DOHH2 (cell line): ENCODE measurements around the gene ICA1L.

Experiments used
- H3F3A ChIP-seq: fragments of 200-600 bp; sonication (generic), shearing (Covaris generic); 2 replicates; pipeline ENCODE4 v1.6.0; 2016; ENCODE audit warnings: antibody characterized with exemption, mild to moderate bottlenecking; ENCODE audit not compliant: control insufficient read depth, insufficient read depth
- H3K27ac ChIP-seq: fragments of 200-600 bp; sonication (generic); 2 replicates; pipeline ENCODE4 v1.5.1; 2014; ENCODE audit warnings: low read depth, mild to moderate bottlenecking, low read length, moderate library complexity
- H3K27me3 ChIP-seq: fragments of 200-600 bp; sonication (generic); 2 replicates; pipeline ENCODE4 v1.6.1; 2014; ENCODE audit warnings: mild to moderate bottlenecking, low read length, mixed read lengths; ENCODE audit not compliant: control insufficient read depth
- H3K36me3 ChIP-seq: fragments of 200-600 bp; sonication (generic); 2 replicates; pipeline ENCODE4 v1.6.1; 2014; ENCODE audit warnings: mild to moderate bottlenecking, low read length, moderate library complexity, mixed read lengths; ENCODE audit not compliant: control insufficient read depth
- H3K4me1 ChIP-seq: fragments of 200-600 bp; sonication (generic); 2 replicates; pipeline ENCODE4 v1.6.1; 2014; ENCODE audit warnings: mild to moderate bottlenecking, low read length, mixed read lengths; ENCODE audit not compliant: control insufficient read depth
- H3K4me2 ChIP-seq: fragments of 200-600 bp; sonication (generic); 2 replicates; pipeline ENCODE4 v1.6.0; 2014; ENCODE audit warnings: mild to moderate bottlenecking, low read length, moderate library complexity
- H3K4me3 ChIP-seq: fragments of 200-600 bp; sonication (generic); 2 replicates; pipeline ENCODE4 v1.5.1; 2014; ENCODE audit warnings: mild to moderate bottlenecking, low read length, mixed read lengths
- H3K79me2 ChIP-seq: fragments of 200-600 bp; sonication (generic); 2 replicates; pipeline ENCODE4 v1.6.1; 2014; ENCODE audit warnings: mild to moderate bottlenecking, low read length, mixed read lengths; ENCODE audit not compliant: control insufficient read depth
- H3K9me2 ChIP-seq: fragments of 200-600 bp; sonication (generic); replicated peaks from 2 replicates; pipeline ENCODE4 v1.6.1; 2014; ENCODE audit warnings: mild to moderate bottlenecking, low read length, mixed read lengths; ENCODE audit not compliant: control insufficient read depth
- H3K9me3 ChIP-seq: fragments of 200-600 bp; sonication (generic); 2 replicates; pipeline ENCODE4 v1.6.1; 2014; ENCODE audit warnings: antibody characterized with exemption, low read length, mixed read lengths; ENCODE audit not compliant: control insufficient read depth, insufficient read depth
- H4K20me1 ChIP-seq: fragments of 200-600 bp; sonication (generic); 2 replicates; pipeline ENCODE4 v1.6.0; 2014; ENCODE audit warnings: low read depth, mild to moderate bottlenecking, antibody characterized with exemption, low read length, moderate library complexity; ENCODE audit not compliant: control insufficient read depth, insufficient read depth
- EZH2phosphoT487 ChIP-seq: fragments of 200-600 bp; sonication (generic); IDR thresholded peaks from 2 replicates; pipeline ENCODE4 v1.6.1; 2017; ENCODE audit warnings: borderline replicate concordance, mild to moderate bottlenecking, antibody characterized with exemption, low read length, moderate library complexity, mixed read lengths
- TF ChIP-seq, protein P1 (sequence below): fragments of 200-600 bp; sonication (generic); IDR thresholded peaks from one replicate; pipeline ENCODE4 v1.5.1; 2014; ENCODE audit warnings: antibody characterized with exemption, mild to moderate bottlenecking, low read depth, low read length; ENCODE audit not compliant: poor library complexity, severe bottlenecking

ICA1L gene

DNA sequence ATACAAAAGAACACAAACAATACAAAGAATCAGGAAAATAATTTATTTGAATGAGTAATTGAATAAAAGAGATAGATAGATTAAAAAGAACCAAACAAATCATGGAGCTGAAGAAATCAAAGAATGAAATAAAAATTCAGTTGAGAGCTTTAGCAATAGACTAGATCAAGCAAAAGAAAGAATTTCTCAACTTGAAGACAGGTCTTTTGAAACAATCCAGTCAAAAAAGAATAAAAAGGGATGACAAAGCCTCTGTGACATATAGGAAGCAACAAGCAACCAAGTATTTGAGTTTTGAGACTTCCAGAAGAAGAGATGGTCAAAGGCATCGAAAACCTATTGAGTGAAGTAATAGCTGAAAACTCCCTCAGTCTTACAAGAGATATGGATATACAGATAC is 128.0 kb downstream of the ICA1L start:
- H3K79me2 ChIP-seq: no peaks in the 10 kb centered on the region
- H3K27ac ChIP-seq: no peak overlapping the region
- no peaks in the 10 kb centered on the region for H3K9me2 ChIP-seq
- H3K4me1 ChIP-seq: no peaks in the 10 kb centered on the region
- H3F3A ChIP-seq: no peaks in the 10 kb centered on the region
- no peak overlapping the region for H3K4me2 ChIP-seq
- H3K27me3 ChIP-seq: no peaks in the 10 kb centered on the region
- H4K20me1 ChIP-seq: no peaks in the 10 kb centered on the region
- H3K4me3 ChIP-seq: no peak overlapping the region
- no peaks in the 10 kb centered on the region for H3K36me3 ChIP-seq
- H3K9me3 ChIP-seq: peaks cover 9% of the 10 kb centered on the region; the same call in 1 of the 2 replicates
- TF ChIP-seq EZH2phosphoT487: no peak
- TF ChIP-seq, protein P1, sequence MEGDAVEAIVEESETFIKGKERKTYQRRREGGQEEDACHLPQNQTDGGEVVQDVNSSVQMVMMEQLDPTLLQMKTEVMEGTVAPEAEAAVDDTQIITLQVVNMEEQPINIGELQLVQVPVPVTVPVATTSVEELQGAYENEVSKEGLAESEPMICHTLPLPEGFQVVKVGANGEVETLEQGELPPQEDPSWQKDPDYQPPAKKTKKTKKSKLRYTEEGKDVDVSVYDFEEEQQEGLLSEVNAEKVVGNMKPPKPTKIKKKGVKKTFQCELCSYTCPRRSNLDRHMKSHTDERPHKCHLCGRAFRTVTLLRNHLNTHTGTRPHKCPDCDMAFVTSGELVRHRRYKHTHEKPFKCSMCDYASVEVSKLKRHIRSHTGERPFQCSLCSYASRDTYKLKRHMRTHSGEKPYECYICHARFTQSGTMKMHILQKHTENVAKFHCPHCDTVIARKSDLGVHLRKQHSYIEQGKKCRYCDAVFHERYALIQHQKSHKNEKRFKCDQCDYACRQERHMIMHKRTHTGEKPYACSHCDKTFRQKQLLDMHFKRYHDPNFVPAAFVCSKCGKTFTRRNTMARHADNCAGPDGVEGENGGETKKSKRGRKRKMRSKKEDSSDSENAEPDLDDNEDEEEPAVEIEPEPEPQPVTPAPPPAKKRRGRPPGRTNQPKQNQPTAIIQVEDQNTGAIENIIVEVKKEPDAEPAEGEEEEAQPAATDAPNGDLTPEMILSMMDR: no peak

DNA sequence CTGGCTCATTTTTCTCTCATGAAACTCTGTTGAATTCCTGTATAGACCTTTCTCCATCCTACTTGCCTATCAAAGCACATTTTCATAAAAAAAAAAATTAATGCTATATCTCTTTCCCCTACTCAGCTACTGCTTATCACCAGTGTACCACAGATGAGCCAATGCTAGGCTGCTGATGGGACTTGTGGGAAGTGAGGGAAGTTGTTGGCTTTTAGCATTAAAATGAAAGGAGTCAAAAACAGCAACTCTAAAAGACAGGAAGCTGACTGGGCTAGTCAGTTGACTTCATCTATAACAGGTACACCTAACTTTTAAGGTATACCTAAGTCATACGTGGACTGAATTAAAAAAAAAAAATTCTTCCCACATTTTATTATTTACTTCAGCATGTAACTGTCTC is 134.7 kb downstream of the ICA1L start:
- H3K9me2 ChIP-seq: no peaks in the 10 kb centered on the region

DNA sequence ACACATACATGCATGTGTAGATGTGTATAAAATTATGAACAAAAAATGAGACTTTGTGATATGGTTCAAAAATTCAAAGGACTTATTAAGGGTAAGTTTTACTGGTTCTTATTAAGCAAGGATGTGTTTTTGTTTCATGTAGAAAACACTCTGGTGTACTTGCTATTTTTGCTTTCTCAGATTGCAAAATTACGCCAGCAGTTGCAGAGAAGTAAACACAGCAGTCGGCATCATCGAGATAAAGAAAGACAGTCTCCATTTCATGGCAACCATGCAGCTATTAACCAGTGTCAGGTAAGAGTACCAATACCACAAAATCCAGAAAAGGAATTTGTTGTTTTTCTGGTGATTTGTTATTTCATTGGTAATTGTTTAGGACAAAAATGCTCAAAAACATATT is 145.5 kb downstream of the ICA1L start:
- H3K9me2 ChIP-seq: no peaks in the 10 kb centered on the region
- no peaks in the 10 kb centered on the region for H4K20me1 ChIP-seq
- H3K4me3 ChIP-seq: no peak overlapping the region
- peaks cover 11% of the 10 kb centered on the region for H3K36me3 ChIP-seq
- H3K4me2 ChIP-seq: no peak overlapping the region
- H3K27ac ChIP-seq: no peak overlapping the region
- no peaks in the 10 kb centered on the region for H3K79me2 ChIP-seq
- TF ChIP-seq, protein P1: no peak
- TF ChIP-seq EZH2phosphoT487: no peak
- no peaks in the 10 kb centered on the region for H3K4me1 ChIP-seq
- no peaks in the 10 kb centered on the region for H3K9me3 ChIP-seq
- H3F3A ChIP-seq: no peaks in the 10 kb centered on the region
- no peaks in the 10 kb centered on the region for H3K27me3 ChIP-seq

More for the DNA sequence above, 134.7 kb downstream of the ICA1L start:
- H3K27ac ChIP-seq: no peak overlapping the region
- no peak for TF ChIP-seq EZH2phosphoT487
- TF ChIP-seq, protein P1: no peak
- H3K9me3 ChIP-seq: no peaks in the 10 kb centered on the region; the same call in 1 of the 2 replicates
- no peaks in the 10 kb centered on the region for H3K79me2 ChIP-seq
- H3K27me3 ChIP-seq: no peaks in the 10 kb centered on the region
- H3K36me3 ChIP-seq: peaks cover 5% of the 10 kb centered on the region
- no peak overlapping the region for H3K4me2 ChIP-seq
- no peaks in the 10 kb centered on the region for H3K4me1 ChIP-seq
- H4K20me1 ChIP-seq: no peaks in the 10 kb centered on the region
- H3K4me3 ChIP-seq: no peak overlapping the region
- H3F3A ChIP-seq: no peaks in the 10 kb centered on the region

DNA sequence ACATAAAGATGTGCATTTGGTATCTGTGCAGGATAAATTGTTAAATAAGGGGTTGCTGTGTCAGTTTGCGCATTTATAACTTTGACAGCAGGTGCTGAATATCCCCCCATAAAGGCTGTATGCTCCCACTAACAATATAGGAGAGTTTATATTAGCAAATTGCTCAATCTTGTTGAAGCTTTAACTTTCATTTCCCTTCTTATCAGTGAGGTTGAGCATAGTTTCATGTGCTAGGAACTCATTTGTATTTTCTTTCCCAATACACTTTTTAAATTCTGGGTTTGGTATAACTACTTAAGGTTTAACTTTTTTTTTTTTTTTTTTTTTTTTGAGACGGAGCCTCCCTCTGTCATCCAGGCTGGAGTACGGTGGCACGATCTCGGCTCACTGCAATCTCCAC is 147.8 kb downstream of the ICA1L start:
- no peaks in the 10 kb centered on the region for H3K9me3 ChIP-seq
- H3K36me3 ChIP-seq: peaks cover 7% of the 10 kb centered on the region
- H3K4me2 ChIP-seq: no peak overlapping the region
- H4K20me1 ChIP-seq: no peaks in the 10 kb centered on the region
- H3K27me3 ChIP-seq: no peaks in the 10 kb centered on the region
- no peak for TF ChIP-seq EZH2phosphoT487
- TF ChIP-seq, protein P1: no peak
- H3K27ac ChIP-seq: no peak overlapping the region
- no peak overlapping the region for H3K4me3 ChIP-seq
- no peaks in the 10 kb centered on the region for H3F3A ChIP-seq
- no peaks in the 10 kb centered on the region for H3K4me1 ChIP-seq
- H3K9me2 ChIP-seq: no peaks in the 10 kb centered on the region
- peaks cover 2% of the 10 kb centered on the region; the same call in 1 of the 2 replicates for H3K79me2 ChIP-seq
